ENCODE measurements around the gene ARRB2. TPM values are rescaled to one million over a fixed set of nuclear protein-coding genes. Genes with fewer than 3 reads are reported as not detected.
A peak's percentile ranks its signal among the peaks of the same experiment; 100 is the strongest.

The ARRB2 gene
- total and polyA plus RNA-seq, 2 of the 13 experiments (the other 11 are each of a cell fraction or from before 2014, with no cell fraction given): 21.5 to 49.2 TPM

DNA sequence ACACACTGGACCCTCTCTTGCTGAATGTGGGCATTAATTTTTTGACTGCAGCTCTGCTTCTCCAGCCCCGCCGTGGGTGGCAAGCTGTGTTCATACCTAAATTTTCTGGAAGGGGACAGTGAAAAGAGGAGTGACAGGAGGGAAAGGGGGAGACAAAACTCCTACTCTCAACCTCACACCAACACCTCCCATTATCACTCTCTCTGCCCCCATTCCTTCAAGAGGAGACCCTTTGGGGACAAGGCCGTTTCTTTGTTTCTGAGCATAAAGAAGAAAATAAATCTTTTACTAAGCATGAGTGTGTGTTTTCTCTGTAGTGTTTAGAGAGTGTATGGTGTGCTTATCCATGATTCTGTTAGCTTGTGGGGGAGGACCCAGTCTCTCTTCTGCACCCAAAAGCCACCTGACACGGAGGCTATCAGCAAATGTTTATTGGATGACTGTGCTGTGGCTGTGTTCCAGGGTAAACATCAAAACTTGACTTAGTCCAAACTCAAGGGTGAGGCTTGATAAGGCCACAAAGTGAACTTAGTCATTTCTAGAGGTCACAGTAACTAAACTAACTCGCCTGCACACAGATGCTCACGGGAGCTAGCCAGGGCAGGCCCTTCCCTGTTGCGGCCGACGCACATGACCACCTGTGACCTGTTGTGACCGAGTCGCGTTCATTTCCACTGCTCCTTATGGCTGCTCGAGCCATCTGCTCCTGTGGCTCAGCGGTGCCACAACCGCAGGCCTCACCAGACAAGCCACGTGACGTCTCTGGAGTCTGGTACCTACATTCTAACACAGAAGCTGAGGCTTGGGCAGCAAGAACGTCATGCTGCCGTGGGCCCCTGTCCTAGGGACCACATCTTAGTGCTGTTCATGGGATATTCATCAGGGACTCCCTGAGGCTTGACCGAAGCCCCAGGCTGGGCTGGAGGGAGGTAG lies 11.0 kb downstream of the ARRB2 start (continued):
- TF ChIP-seq JDP2 (CRISPR knock-in tag; IDR thresholded peaks at IDR 0.05; ENCODE audit: borderline replicate concordance): no peak
- TF ChIP-seq MIXL1 (CRISPR knock-in tag; IDR thresholded peaks at IDR 0.05): 0 out of 2 replicates have a peak, but pooled peaks have one; percentile 67
- TF ChIP-seq ZNF83 (CRISPR knock-in tag; IDR thresholded peaks at IDR 0.05; ENCODE audit: borderline replicate concordance): no peak
- no peak; the same call in 1 of the 2 replicates for TF ChIP-seq ZNF230 (CRISPR knock-in tag; IDR thresholded peaks at IDR 0.05)
- TF ChIP-seq CENPX (CRISPR knock-in tag; IDR thresholded peaks at IDR 0.05): no peak
- TF ChIP-seq FOXP1 (IDR thresholded peaks at IDR 0.05): peak; percentile 72
- peak; percentile 90 for TF ChIP-seq FOXP1 (CRISPR knock-in tag; IDR thresholded peaks at IDR 0.05)
- peak; percentile 86 for TF ChIP-seq SOX5 (CRISPR knock-in tag; IDR thresholded peaks at IDR 0.05; ENCODE audit: borderline replicate concordance)
- peak; percentile 51 for TF ChIP-seq HNRNPLL (IDR thresholded peaks at IDR 0.05; ENCODE audit: low read depth, low read length, poor library complexity, severe bottlenecking)
- TF ChIP-seq NONO (IDR thresholded peaks at IDR 0.05): no peak
- TF ChIP-seq NONO (CRISPR knock-in tag; conservative IDR thresholded peaks at IDR 0.05): 0 out of 2 replicates have a peak, but pooled peaks have one; percentile 27
- TF ChIP-seq ZNF790 (CRISPR knock-in tag; IDR thresholded peaks at IDR 0.05; ENCODE audit: borderline replicate concordance): no peak
- TF ChIP-seq HNRNPL (IDR thresholded peaks at IDR 0.05; ENCODE audit: low read depth, low read length): no peak
- TF ChIP-seq, protein P1, sequence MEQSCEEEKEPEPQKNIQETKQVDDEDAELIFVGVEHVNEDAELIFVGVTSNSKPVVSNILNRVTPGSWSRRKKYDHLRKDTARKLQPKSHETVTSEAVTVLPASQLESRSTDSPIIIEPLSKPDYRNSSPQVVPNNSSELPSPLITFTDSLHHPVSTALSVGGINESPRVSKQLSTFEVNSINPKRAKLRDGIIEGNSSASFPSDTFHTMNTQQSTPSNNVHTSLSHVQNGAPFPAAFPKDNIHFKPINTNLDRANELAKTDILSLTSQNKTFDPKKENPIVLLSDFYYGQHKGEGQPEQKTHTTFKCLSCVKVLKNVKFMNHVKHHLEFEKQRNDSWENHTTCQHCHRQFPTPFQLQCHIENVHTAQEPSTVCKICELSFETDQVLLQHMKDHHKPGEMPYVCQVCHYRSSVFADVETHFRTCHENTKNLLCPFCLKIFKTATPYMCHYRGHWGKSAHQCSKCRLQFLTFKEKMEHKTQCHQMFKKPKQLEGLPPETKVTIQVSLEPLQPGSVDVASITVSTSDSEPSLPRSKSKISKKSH (CRISPR knock-in tag; IDR thresholded peaks at IDR 0.05; ENCODE audit: borderline replicate concordance): peak; percentile 52; the same call in 1 of the 2 replicates
- TF ChIP-seq ZNF713 (CRISPR knock-in tag; IDR thresholded peaks at IDR 0.05): no peak
- TF ChIP-seq KDM3A (CRISPR knock-in tag; IDR thresholded peaks at IDR 0.05; ENCODE audit: low read depth): no peak
- TF ChIP-seq ZNF343 (CRISPR knock-in tag; IDR thresholded peaks at IDR 0.05): no peak
- TF ChIP-seq BRD4 (CRISPR knock-in tag; IDR thresholded peaks at IDR 0.05): no peak
- no peak for TF ChIP-seq NPAS2 (CRISPR knock-in tag; IDR thresholded peaks at IDR 0.05; ENCODE audit: borderline replicate concordance)
- TF ChIP-seq MEF2D (CRISPR knock-in tag; IDR thresholded peaks at IDR 0.05): peak; percentile 52
- no peak for TF ChIP-seq NKX3-1 (CRISPR knock-in tag; IDR thresholded peaks at IDR 0.05)
- TF ChIP-seq ZFP1 (CRISPR knock-in tag; IDR thresholded peaks at IDR 0.05): no peak
- no peak for TF ChIP-seq ZNF383 (CRISPR knock-in tag; IDR thresholded peaks at IDR 0.05; ENCODE audit: borderline replicate concordance)
- no peak for TF ChIP-seq RFX5 (IDR thresholded peaks at IDR 0.05; ENCODE audit: low read depth, low read length)
- no peak for TF ChIP-seq ZNF816 (CRISPR knock-in tag; IDR thresholded peaks at IDR 0.05; ENCODE audit: borderline replicate concordance)
- TF ChIP-seq MBD4 (IDR thresholded peaks at IDR 0.05; ENCODE audit: borderline replicate concordance, low read length): no peak
- TF ChIP-seq ZNF879 (CRISPR knock-in tag; IDR thresholded peaks at IDR 0.05): no peak
- TF ChIP-seq KDM5B (CRISPR knock-in tag; IDR thresholded peaks at IDR 0.05; ENCODE audit: borderline replicate concordance): no peak
- TF ChIP-seq ZNF530 (CRISPR knock-in tag; IDR thresholded peaks at IDR 0.05; ENCODE audit: low read depth): no peak
- no peak for TF ChIP-seq ZFP90 (CRISPR knock-in tag; IDR thresholded peaks at IDR 0.05; ENCODE audit: borderline replicate concordance)
- no peak for TF ChIP-seq CC2D1A (CRISPR knock-in tag; IDR thresholded peaks at IDR 0.05)
- no peak for TF ChIP-seq ZNF781 (CRISPR knock-in tag; IDR thresholded peaks at IDR 0.05; ENCODE audit: borderline replicate concordance, not compliant biosample characterization)
- no peak for TF ChIP-seq KLF6 (CRISPR knock-in tag; IDR thresholded peaks at IDR 0.05)

All from HepG2 (cell line).